Endodermal cell (in vitro differentiated cells): Measurements from ENCODE around the gene LPGAT1. TPM values are rescaled to one million over a fixed set of nuclear protein-coding genes. Genes with fewer than 3 reads are reported as not detected.

Source experiments
- DNase-seq: peaks from one replicate; pipeline ENCODE4 v3.0.0-alpha.2; 2017
- H3K27ac ChIP-seq: 2 replicates; pipeline ENCODE4 v1.5.1; 2013; ENCODE audit warnings: mild to moderate bottlenecking, low read depth, low read length, moderate library complexity
- H3K27me3 ChIP-seq: 2 replicates; pipeline ENCODE4 v1.6.1; 2013; ENCODE audit warnings: mild to moderate bottlenecking, low read length, moderate library complexity; ENCODE audit not compliant: insufficient read depth, control insufficient read depth, poor library complexity, severe bottlenecking
- H3K36me3 ChIP-seq: 2 replicates; pipeline ENCODE4 v1.7.0; 2013; ENCODE audit warnings: mild to moderate bottlenecking, low read length, moderate library complexity; ENCODE audit not compliant: control insufficient read depth, insufficient read depth
- H3K4me1 ChIP-seq: one replicate; pipeline ENCODE4 v1.7.0; 2013; ENCODE audit warnings: low read length; ENCODE audit not compliant: control insufficient read depth, insufficient read depth
- H3K4me3 ChIP-seq: 2 replicates; pipeline ENCODE4 v1.5.1; 2013; ENCODE audit warnings: mild to moderate bottlenecking, low read length, moderate library complexity
- H3K9ac ChIP-seq: 2 replicates; pipeline ENCODE4 v1.6.1; 2013; ENCODE audit warnings: mild to moderate bottlenecking, low read length, moderate library complexity; ENCODE audit not compliant: poor library complexity, severe bottlenecking; ENCODE audit errors: extremely low read depth
- H3K9me3 ChIP-seq: 2 replicates; pipeline ENCODE4 v1.6.1; 2013; ENCODE audit warnings: mild to moderate bottlenecking, low read length, moderate library complexity; ENCODE audit not compliant: control insufficient read depth
- H3K27ac Mint-ChIP-seq: 2 replicates; pipeline ENCODE4 v1.8.0; 2020; ENCODE audit warnings: mixed read lengths
- H3K27me3 Mint-ChIP-seq: 2 replicates; pipeline ENCODE4 v1.8.0; 2021; ENCODE audit warnings: mild to moderate bottlenecking, mixed read lengths; ENCODE audit not compliant: insufficient read depth
- H3K36me3 Mint-ChIP-seq: 2 replicates; pipeline ENCODE4 v1.8.0; 2020; ENCODE audit warnings: low read depth, mixed read lengths
- H3K4me1 Mint-ChIP-seq: 2 replicates; pipeline ENCODE4 v1.8.0; 2020; ENCODE audit warnings: mixed read lengths
- H3K4me3 Mint-ChIP-seq: 2 replicates; pipeline ENCODE4 v1.8.0; 2020; ENCODE audit warnings: mild to moderate bottlenecking, moderate library complexity, mixed read lengths
- H3K9me3 Mint-ChIP-seq: 2 replicates; pipeline ENCODE4 v1.8.0; 2020; ENCODE audit warnings: mild to moderate bottlenecking, mixed read lengths
- CTCF ChIP-seq: fragments of 200-600 bp; sonication (generic); conservative IDR thresholded peaks from 2 replicates; pipeline ENCODE4 v1.5.0; 2021; ENCODE audit warnings: antibody characterized with exemption, mild to moderate bottlenecking
- WGBS, 2 experiments: methylation state at CpG; one replicate each; pipeline versions ENCODE4 v1.1.5 to v1.1.7; 2013; ENCODE audit warnings: missing lambda C conversion rate in 2 of 2, mixed read lengths in 1 of 2; ENCODE audit not compliant: insufficient coverage in 1 of 2, insufficient read length in 1 of 2; 5-methylcytosine and 5-hydroxymethylcytosine counted together
- total RNA-seq, 2 donors: library from RNA; stranded (reverse); fragmentation: NEBNext Ultra II Directional in 1 of 2; extraction: Animal tissue kit (Norgen Biotek cat#: 25700) in 1 of 2; gene quantifications; 2 replicates in 1 of 2; 3 replicates in 1 of 2; pipeline ENCODE4 v1.2.1, GENCODE V29; 2021

The LPGAT1 gene
- total RNA-seq, 2 donors from 2014 or later: 57.0 to 66.9 TPM

- Histone ChIP-seq H3K36me3 (no peaks in the 10 kb centered on the region), H3K9ac (no peak overlapping the region), H3K4me1 (no peaks in the 10 kb centered on the region), H3K9me3 (peaks cover 10% of the 10 kb centered on the region), H3K27ac (no peak overlapping the region), H3K27me3 (no peaks in the 10 kb centered on the region), H3K4me3 (no peak overlapping the region)
- H3K4me3 Mint-ChIP-seq: no peak overlapping the region
- TF ChIP-seq CTCF: no peak
- no peak overlapping the region for H3K27ac Mint-ChIP-seq
- peaks cover 9% of the 10 kb centered on the region for H3K9me3 Mint-ChIP-seq
- no peak for DNase-seq
- no peaks in the 10 kb centered on the region for H3K4me1 Mint-ChIP-seq
- no peaks in the 10 kb centered on the region for H3K36me3 Mint-ChIP-seq
- no peaks in the 10 kb centered on the region for H3K27me3 Mint-ChIP-seq
- 85 to 94% methylated on average over 2 of the region's 2 CpGs for WGBS, 2 experiments
These were observed 34.6 kb upstream of the LPGAT1 start for GRCh38 chr1:211865180-211865579.

GRCh38 chr1:211859405-211859804 is 28.8 kb upstream of the LPGAT1 start:
- Mint-ChIP-seq H3K9me3 (peaks cover 31% of the 10 kb centered on the region), H3K36me3 (no peaks in the 10 kb centered on the region), H3K4me1 (no peaks in the 10 kb centered on the region), H3K4me3 (no peak overlapping the region), H3K27me3 (no peaks in the 10 kb centered on the region), H3K27ac (no peak overlapping the region)
- H3K9ac ChIP-seq: no peak overlapping the region
- no peak for TF ChIP-seq CTCF
- H3K36me3 ChIP-seq: no peaks in the 10 kb centered on the region
- no peaks in the 10 kb centered on the region for H3K27me3 ChIP-seq
- DNase-seq: no peak
- 92 to 100% methylated on average over 1 to 3 of the region's 3 CpGs for WGBS, 2 experiments
- no peak overlapping the region for H3K27ac ChIP-seq
- peaks cover 19% of the 10 kb centered on the region for H3K9me3 ChIP-seq
- H3K4me3 ChIP-seq: no peak overlapping the region
- no peaks in the 10 kb centered on the region for H3K4me1 ChIP-seq

GRCh38 chr1:211851174-211851573 is 20.6 kb upstream of the LPGAT1 start:
- Mint-ChIP-seq H3K27ac (no peak overlapping the region), H3K36me3 (no peaks in the 10 kb centered on the region), H3K9me3 (peaks cover 8% of the 10 kb centered on the region), H3K4me1 (no peaks in the 10 kb centered on the region), H3K27me3 (no peaks in the 10 kb centered on the region), H3K4me3 (no peak overlapping the region)
- H3K9me3 ChIP-seq: peaks cover 5% of the 10 kb centered on the region
- no peaks in the 10 kb centered on the region for H3K36me3 ChIP-seq
- no peak overlapping the region for H3K4me3 ChIP-seq
- no peaks in the 10 kb centered on the region for H3K4me1 ChIP-seq
- no peaks in the 10 kb centered on the region for H3K27me3 ChIP-seq
- TF ChIP-seq CTCF: no peak
- DNase-seq: no peak
- 76 to 84% methylated on average over 3 of the region's 3 CpGs for WGBS, 2 experiments
- no peak overlapping the region for H3K27ac ChIP-seq
- no peak overlapping the region for H3K9ac ChIP-seq
